Retinal pigment epithelial cell (primary cell): ENCODE measurements around the gene TCF7.

ENCODE experiments used
- DNase-seq: peaks from one replicate; pipeline ENCODE4 v3.0.0-alpha.2; 2010; ENCODE audit warnings: low read depth
- H3K4me3 ChIP-seq: 2 replicates; pipeline ENCODE4 v1.5.1; 2011; ENCODE audit warnings: mild to moderate bottlenecking, low read length, control low read depth, moderate library complexity
- CTCF ChIP-seq: conservative IDR thresholded peaks from 2 replicates; pipeline ENCODE4 v1.5.1; 2011; ENCODE audit warnings: low read depth, low read length, control low read depth, inconsistent platforms

Gene TCF7

GRCh38 chr5:134127376-134127861, 12.9 kb downstream of the TCF7 start:
- H3K4me3 ChIP-seq, result no peak overlapping the region
- DNase-seq, result peak; percentile 84
- TF ChIP-seq CTCF, result no peak

- H3K4me3 ChIP-seq, result peak overlapping the region; percentile 1
Observed at GRCh38 chr5:134127988-134128647, 13.6 kb downstream of the TCF7 start.

GRCh38 chr5:134128648-134128995, 14.1 kb downstream of the TCF7 start:
- no peak overlapping the region for H3K4me3 ChIP-seq
- DNase-seq, result no peak

More at GRCh38 chr5:134127988-134128647, 13.6 kb downstream of the TCF7 start:
- peak; percentile 41 for DNase-seq
- TF ChIP-seq CTCF, result no peak

GRCh38 chr5:134129411-134130238, 15.1 kb downstream of the TCF7 start:
- H3K4me3 ChIP-seq, result no peak overlapping the region
- TF ChIP-seq CTCF, result no peak
- DNase-seq, result no peak

More at GRCh38 chr5:134128648-134128995, 14.1 kb downstream of the TCF7 start:
- no peak for TF ChIP-seq CTCF

- no peak for DNase-seq
- TF ChIP-seq CTCF, result no peak
- no peak overlapping the region for H3K4me3 ChIP-seq
Observed at GRCh38 chr5:134130239-134130945, 15.9 kb downstream of the TCF7 start.

GRCh38 chr5:134131165-134131564, 16.7 kb downstream of the TCF7 start:
- DNase-seq, result no peak
- no peak overlapping the region for H3K4me3 ChIP-seq
- TF ChIP-seq CTCF, result no peak
